Stimulated activated CD4-positive, alpha-beta T cell treated with anti-CD3 and anti-CD28 coated beads, TNF-alpha, amount 100 ng/mL, for 4 hours (primary cell): ENCODE measurements around the gene ASTN2.

Experiments
- DNase-seq, 3 experiments: peaks; one replicate each; pipeline ENCODE4 v3.0.0-alpha.2; 2020; ENCODE audit warnings: low read depth in 3 of 3

ASTN2 gene

GRCh38 chr9:117414906-117415331 lies at the start of gene ASTN2:
Gene ASTN2 (minus strand): TSS chr9:117415057. CDS start chr9:117414938, 119 bp downstream.
- no peak for DNase-seq

GRCh38 chr9:117462861-117463260 lies 48.0 kb upstream of the ASTN2 start:
- DNase-seq: no peak

GRCh38 chr9:117461386-117461785 lies 46.5 kb upstream of the ASTN2 start:
- DNase-seq: no peak

- DNase-seq: no peak
These were observed 45.9 kb upstream of the ASTN2 start for GRCh38 chr9:117460743-117461142.

- no peak for DNase-seq
These were observed 45.1 kb upstream of the ASTN2 start for GRCh38 chr9:117459913-117460312.

GRCh38 chr9:117458066-117458465 lies 43.2 kb upstream of the ASTN2 start:
- DNase-seq: no peak

- DNase-seq: no peak
These were observed 39.9 kb upstream of the ASTN2 start for GRCh38 chr9:117454711-117455110.

- DNase-seq: no peak
These were observed 38.9 kb upstream of the ASTN2 start for GRCh38 chr9:117453737-117454136.

GRCh38 chr9:117451311-117451710 lies 36.5 kb upstream of the ASTN2 start:
- DNase-seq: no peak

GRCh38 chr9:117448066-117448465 lies 33.2 kb upstream of the ASTN2 start:
- DNase-seq: no peak

GRCh38 chr9:117445631-117446030 lies 30.8 kb upstream of the ASTN2 start:
- no peak for DNase-seq

- no peak for DNase-seq
These were observed 29.6 kb upstream of the ASTN2 start for GRCh38 chr9:117444501-117444900.

- no peak for DNase-seq
These were observed 22.4 kb upstream of the ASTN2 start for GRCh38 chr9:117437283-117437682.

GRCh38 chr9:117435630-117436261 lies 20.9 kb upstream of the ASTN2 start:
- no peak for DNase-seq

- DNase-seq: no peak
These were observed 19.7 kb upstream of the ASTN2 start for GRCh38 chr9:117434566-117434965.

GRCh38 chr9:117430813-117431212 lies 16.0 kb upstream of the ASTN2 start:
- DNase-seq: no peak

GRCh38 chr9:117427357-117427913 lies 12.6 kb upstream of the ASTN2 start:
- no peak for DNase-seq

GRCh38 chr9:117425566-117425965 lies 10.7 kb upstream of the ASTN2 start:
- DNase-seq: no peak

- no peak for DNase-seq
These were observed 9.4 kb upstream of the ASTN2 start for GRCh38 chr9:117424291-117424690.

- no peak for DNase-seq
These were observed 3.3 kb upstream of the ASTN2 start for GRCh38 chr9:117418111-117418510.

- no peak for DNase-seq
These were observed 2.0 kb upstream of the ASTN2 start for GRCh38 chr9:117416856-117417255.

GRCh38 chr9:117415358-117415914 lies 579 bp upstream of the ASTN2 start:
- DNase-seq: no peak

GRCh38 chr9:117414220-117414905 lies 494 bp downstream of the ASTN2 start:
- no peak for DNase-seq
